Measurements from ENCODE around the gene ARHGAP27. TPM values are rescaled to one million over a fixed set of nuclear protein-coding genes. Genes with fewer than 3 reads are reported as not detected.
A peak's percentile ranks its signal among the peaks of the same experiment; 100 is the strongest.

The ARHGAP27 gene
- total RNA-seq, 6 donors from 2014 or later, result 46.1 to 243 (median 81.4) TPM

DNA sequence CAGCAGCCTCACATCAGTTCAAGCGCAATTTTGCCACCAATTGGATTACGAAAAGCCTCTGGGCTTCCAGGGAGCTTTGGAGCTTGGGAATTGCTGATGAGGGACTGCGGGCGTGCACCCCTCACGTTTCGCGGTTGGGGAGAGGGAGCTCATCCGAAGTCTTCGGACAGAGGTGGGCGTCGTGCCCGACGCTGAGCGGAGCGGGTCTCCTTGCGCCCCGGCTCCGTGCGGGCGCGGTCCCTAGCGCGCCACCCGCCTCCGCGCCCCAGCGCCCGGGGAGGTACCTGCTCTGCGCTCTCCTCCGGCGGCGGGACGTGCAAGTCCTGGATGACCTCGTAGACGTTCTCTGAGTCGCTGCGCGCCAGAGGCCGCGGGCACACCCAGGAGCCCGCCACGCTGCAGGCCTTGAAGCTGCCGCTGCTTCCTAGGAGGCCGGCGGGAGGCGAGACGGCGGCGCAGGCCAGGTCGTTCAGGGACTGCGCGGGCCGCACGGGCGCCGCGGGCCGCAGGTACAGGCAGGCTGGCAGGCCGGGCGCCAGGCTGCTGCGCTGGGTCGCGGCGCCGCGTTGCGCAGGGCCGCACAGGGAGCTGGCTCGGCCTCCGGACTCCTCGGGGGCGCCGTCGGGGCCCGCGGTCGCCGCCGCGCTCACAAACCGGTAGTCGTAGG, 3.2 kb downstream of the ARHGAP27 start:
- ATAC-seq (ENCODE audit: low FRiP score in 2 of 2) (no peak), DNase-seq (peak in 1 of 2 donors; percentile 88)
- no peak overlapping the region for H3K4me3 ChIP-seq
- 77 to 81% methylated on average over 17 to 77 of the region's 82 CpGs for WGBS, 2 donors
- peaks cover 54 to 81% (median 73%) of the 10 kb centered on the region in 4 donors for H3K4me1 ChIP-seq
- H3K27me3 ChIP-seq, result no peaks in the 10 kb centered on the region
- H3K27ac ChIP-seq, result peak overlapping the region in 3 of 4 donors; percentile 62 to 75 (median 70)
- TF ChIP-seq EP300 (IDR thresholded peaks at IDR 0.05), result no peak
- TF ChIP-seq POLR2AphosphoS5 (IDR thresholded peaks at IDR 0.05), result no peak
- TF ChIP-seq, protein P1, sequence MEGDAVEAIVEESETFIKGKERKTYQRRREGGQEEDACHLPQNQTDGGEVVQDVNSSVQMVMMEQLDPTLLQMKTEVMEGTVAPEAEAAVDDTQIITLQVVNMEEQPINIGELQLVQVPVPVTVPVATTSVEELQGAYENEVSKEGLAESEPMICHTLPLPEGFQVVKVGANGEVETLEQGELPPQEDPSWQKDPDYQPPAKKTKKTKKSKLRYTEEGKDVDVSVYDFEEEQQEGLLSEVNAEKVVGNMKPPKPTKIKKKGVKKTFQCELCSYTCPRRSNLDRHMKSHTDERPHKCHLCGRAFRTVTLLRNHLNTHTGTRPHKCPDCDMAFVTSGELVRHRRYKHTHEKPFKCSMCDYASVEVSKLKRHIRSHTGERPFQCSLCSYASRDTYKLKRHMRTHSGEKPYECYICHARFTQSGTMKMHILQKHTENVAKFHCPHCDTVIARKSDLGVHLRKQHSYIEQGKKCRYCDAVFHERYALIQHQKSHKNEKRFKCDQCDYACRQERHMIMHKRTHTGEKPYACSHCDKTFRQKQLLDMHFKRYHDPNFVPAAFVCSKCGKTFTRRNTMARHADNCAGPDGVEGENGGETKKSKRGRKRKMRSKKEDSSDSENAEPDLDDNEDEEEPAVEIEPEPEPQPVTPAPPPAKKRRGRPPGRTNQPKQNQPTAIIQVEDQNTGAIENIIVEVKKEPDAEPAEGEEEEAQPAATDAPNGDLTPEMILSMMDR (IDR thresholded peaks at IDR 0.05), result no peak
- TF ChIP-seq POLR2A (IDR thresholded peaks at IDR 0.05), result no peak
- H3K9me3 ChIP-seq, result no peaks in the 10 kb centered on the region
- peaks cover 0 to 8% (median 1%) of the 10 kb centered on the region in 4 donors for H3K36me3 ChIP-seq

DNA sequence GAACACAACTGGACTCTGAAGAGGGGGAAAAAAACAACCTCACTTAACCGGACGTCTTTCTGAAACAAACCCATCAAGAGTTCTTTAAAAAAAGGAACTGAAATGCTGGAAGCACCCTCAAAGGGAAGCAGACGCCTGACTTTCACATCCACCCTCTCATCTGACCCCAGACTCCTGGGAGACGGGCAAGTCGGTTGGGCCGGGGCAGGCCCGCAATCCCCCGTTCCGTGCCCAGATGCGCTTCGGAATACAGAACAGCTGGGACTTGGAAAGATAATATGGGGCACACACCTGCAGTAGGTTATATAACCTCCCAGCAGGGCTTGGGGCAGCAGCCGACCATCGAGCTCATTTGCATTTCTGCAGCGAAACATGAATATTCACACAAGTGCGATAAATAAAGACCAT, 3.7 kb downstream of the ARHGAP27 start:
- ATAC-seq (ENCODE audit: low FRiP score in 2 of 2), result no peak
- DNase-seq, result peak in 1 of 2 donors; percentile 84
- peak overlapping the region in 1 of 4 donors; percentile 8 for H3K4me3 ChIP-seq
- WGBS, 2 donors, result 36 to 58% methylated on average over 15 of the region's 15 CpGs
- H3K4me1 ChIP-seq, result peaks cover 54 to 87% (median 76%) of the 10 kb centered on the region in 4 donors
- H3K9me3 ChIP-seq, result no peaks in the 10 kb centered on the region
- TF ChIP-seq POLR2AphosphoS5 (IDR thresholded peaks at IDR 0.05), result no peak
- peak overlapping the region; percentile 62 to 75 (median 68) for H3K27ac ChIP-seq
- peaks cover 0 to 8% (median 1%) of the 10 kb centered on the region in 4 donors for H3K36me3 ChIP-seq
- H3K27me3 ChIP-seq, result no peaks in the 10 kb centered on the region

DNA sequence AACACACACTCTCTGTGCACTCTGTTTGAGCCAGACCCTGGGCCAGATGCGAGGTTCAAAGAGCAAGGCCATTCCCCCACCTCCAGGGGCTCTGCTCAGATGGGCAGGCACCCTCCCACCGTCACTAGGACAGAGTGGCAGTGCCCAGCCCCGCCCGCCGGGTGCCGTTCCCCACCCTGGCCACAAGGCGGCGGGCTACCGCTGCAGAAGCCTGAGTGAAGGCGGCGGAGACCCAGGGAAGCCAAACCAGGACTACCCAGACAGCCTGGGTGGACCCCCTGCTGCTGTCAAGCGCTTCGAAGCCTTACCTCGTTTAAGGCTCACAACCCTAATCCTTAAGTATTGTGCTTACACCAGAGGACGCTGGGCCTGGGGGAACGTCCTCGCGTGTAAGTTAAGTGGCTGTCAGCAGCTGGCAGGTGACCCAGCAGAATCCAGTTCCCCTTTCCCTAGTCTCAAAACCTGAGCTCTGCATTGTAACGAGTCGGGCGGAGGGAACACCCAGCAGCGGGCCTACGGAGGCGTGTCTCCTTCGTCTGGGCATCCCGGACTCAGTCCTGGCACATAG, 4.5 kb downstream of the ARHGAP27 start:
- TF ChIP-seq, protein P1 (IDR thresholded peaks at IDR 0.05), result peak; percentile 98 to 100 (median 99)
- TF ChIP-seq POLR2AphosphoS5 (IDR thresholded peaks at IDR 0.05), result peak; percentile 18 to 31
- TF ChIP-seq EP300 (IDR thresholded peaks at IDR 0.05), result no peak
- peaks cover 0 to 8% (median 1%) of the 10 kb centered on the region in 4 donors for H3K36me3 ChIP-seq
- no peaks in the 10 kb centered on the region for H3K27me3 ChIP-seq
- H3K4me1 ChIP-seq, result peaks cover 49 to 84% (median 72%) of the 10 kb centered on the region in 4 donors
- 16 to 21% methylated on average over 12 to 14 of the region's 26 CpGs for WGBS, 2 donors
- peak; percentile 87 to 95 for DNase-seq
- peak overlapping the region in 1 of 4 donors; percentile 13 for H3K4me3 ChIP-seq
- peak; percentile 75 to 78 for ATAC-seq (ENCODE audit: low FRiP score in 2 of 2)
- no peaks in the 10 kb centered on the region for H3K9me3 ChIP-seq
- peak overlapping the region; percentile 62 to 75 (median 68) for H3K27ac ChIP-seq

DNA sequence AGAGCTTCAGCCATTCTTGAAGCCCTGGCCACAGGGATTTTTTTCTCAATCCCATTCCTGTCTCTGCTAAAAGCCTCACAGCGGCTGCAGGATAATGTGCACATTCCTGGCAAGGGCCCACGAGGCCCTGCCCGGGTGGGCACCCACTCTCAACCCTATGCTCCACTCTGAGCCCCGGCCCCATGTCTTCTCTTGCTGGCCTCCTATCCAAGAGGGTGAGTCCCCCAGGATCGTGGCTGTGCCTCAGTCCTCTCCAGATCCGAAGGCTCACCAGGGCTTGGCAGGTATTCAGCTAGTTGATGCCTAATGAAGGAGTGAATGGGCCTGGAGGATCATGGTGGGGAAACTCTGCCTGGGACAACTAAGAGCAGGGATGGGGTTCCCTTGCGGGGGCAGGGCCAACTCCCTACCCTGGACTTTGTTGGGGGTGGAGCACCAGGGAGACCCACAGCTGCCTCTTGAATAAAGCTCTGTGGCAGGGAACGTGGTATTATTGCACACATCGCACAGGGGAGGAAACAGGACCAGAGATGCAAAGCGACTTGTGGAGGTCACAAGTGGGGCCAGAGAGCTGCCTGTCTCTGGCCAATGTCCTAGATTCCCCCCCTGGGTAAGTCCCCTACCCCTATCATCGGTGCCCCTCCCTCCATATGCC, 5.4 kb downstream of the ARHGAP27 start:
- TF ChIP-seq EP300 (IDR thresholded peaks at IDR 0.05), result no peak
- TF ChIP-seq POLR2A (IDR thresholded peaks at IDR 0.05), result no peak
- TF ChIP-seq, protein P1 (IDR thresholded peaks at IDR 0.05), result no peak
- no peak for TF ChIP-seq POLR2AphosphoS5 (IDR thresholded peaks at IDR 0.05)
- ATAC-seq (ENCODE audit: low FRiP score in 2 of 2) (no peak), DNase-seq (no peak)
- H3K27me3 ChIP-seq, result no peaks in the 10 kb centered on the region
- peaks cover 41 to 76% (median 64%) of the 10 kb centered on the region in 4 donors for H3K4me1 ChIP-seq
- H3K27ac ChIP-seq, result peak overlapping the region in 2 of 4 donors; percentile 62 to 75
- 76 to 83% methylated on average over 10 to 11 of the region's 11 CpGs for WGBS, 2 donors
- peaks cover 0 to 8% (median 1%) of the 10 kb centered on the region in 4 donors for H3K36me3 ChIP-seq
- H3K4me3 ChIP-seq, result no peak overlapping the region
- no peaks in the 10 kb centered on the region for H3K9me3 ChIP-seq

DNA sequence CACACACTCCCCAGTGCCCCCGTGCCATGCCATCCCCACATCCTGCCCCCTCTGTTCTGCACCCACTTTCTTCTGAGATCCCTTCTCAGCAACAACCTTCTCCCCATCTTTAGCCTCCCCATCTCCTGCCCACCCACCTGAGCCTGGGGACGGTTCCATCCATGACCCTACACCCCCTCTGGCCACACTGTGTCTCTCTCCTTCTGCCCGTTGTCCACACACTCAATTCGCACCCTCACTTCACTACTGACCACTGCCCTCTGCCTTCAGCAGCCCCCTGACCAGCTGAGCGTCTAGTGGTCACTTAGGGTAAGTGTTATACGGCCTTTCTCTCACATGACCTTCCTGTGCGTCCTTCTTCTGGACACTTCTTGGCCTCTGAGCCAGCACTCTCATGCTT, 6.1 kb downstream of the ARHGAP27 start:
- Histone ChIP-seq H3K27ac (peak overlapping the region in 1 of 4 donors; percentile 62), H3K4me3 (no peak overlapping the region), H3K36me3 (peaks cover 0 to 8% (median 1%) of the 10 kb centered on the region in 4 donors), H3K27me3 (no peaks in the 10 kb centered on the region), H3K9me3 (no peaks in the 10 kb centered on the region), H3K4me1 (peaks cover 38 to 68% (median 58%) of the 10 kb centered on the region in 4 donors)
- TF ChIP-seq EP300 (IDR thresholded peaks at IDR 0.05), result no peak
- TF ChIP-seq, protein P1 (IDR thresholded peaks at IDR 0.05), result no peak
- no peak for TF ChIP-seq POLR2AphosphoS5 (IDR thresholded peaks at IDR 0.05)
- no peak for TF ChIP-seq POLR2A (IDR thresholded peaks at IDR 0.05)
- no peak for ATAC-seq (ENCODE audit: low FRiP score in 2 of 2)
- no peak for DNase-seq
- 76 to 83% methylated on average over 7 of the region's 7 CpGs for WGBS, 2 donors

Data from upper lobe of left lung (tissue), 6 donors.